IMR-90 (cell line): Measurements from ENCODE around the gene MIXL1. TPM values are rescaled to one million over a fixed set of nuclear protein-coding genes. Genes with fewer than 3 reads are reported as not detected.

Experiments
- ATAC-seq: fragments of 200-7000 bp; cut with Tn5 transposase; 2 replicates; pipeline ENCODE4 v1.9.1; 2020; ENCODE audit warnings: low read depth, mild to moderate bottlenecking, moderate library complexity
- Bru-seq: library from RNA; stranded (reverse); fragments of 400-500 nt; gene quantifications from one replicate; lab custom pipeline; 2021; lab: Mats Ljungman, UMichigan
- BruChase-seq, 2 experiments: library from RNA; stranded (reverse); fragments of 400-500 nt; gene quantifications; one replicate each; lab custom pipeline; 2021; lab: Mats Ljungman, UMichigan
- BruUV-seq: library from RNA; stranded (reverse); fragments of 400-500 nt; replicated peaks from 2 replicates; lab custom pipeline; 2021; lab: Mats Ljungman, UMichigan
- CTCF ChIA-PET: fragments of 300-600 bp; formaldehyde crosslinking; extraction: SDS; loops from one replicate; lab custom pipeline; 2021; ENCODE audit warnings: antibody characterized with exemption; lab: Yijun Ruan, JAX
- POLR2A ChIA-PET: fragments of 300-600 bp; sonication (Branson Sonifier 250); formaldehyde crosslinking; loops from one replicate; lab custom pipeline; 2022; ENCODE audit warnings: antibody characterized with exemption; ENCODE audit not compliant: unreplicated experiment; lab: Charles Lee
- DNase-seq: peaks from one replicate; pipeline ENCODE4 v3.0.0; 2013
- H2AFZ ChIP-seq: replicated peaks from 2 replicates; pipeline ENCODE3; 2013; ENCODE audit warnings: low read length, mild to moderate bottlenecking; ENCODE audit not compliant: poor library complexity
- H2AK5ac ChIP-seq: 2 replicates; pipeline ENCODE4 v1.6.1; 2013; ENCODE audit warnings: low read depth, low read length, inconsistent platforms
- H2AK9ac ChIP-seq: replicated peaks from 2 replicates; pipeline ENCODE3; 2013; ENCODE audit warnings: mild to moderate bottlenecking, low read depth, low read length, moderate library complexity; ENCODE audit not compliant: poor library complexity
- H2BK120ac ChIP-seq: 2 replicates; pipeline ENCODE4 v1.6.1; 2013; ENCODE audit warnings: low read depth, low read length, inconsistent platforms
- H2BK15ac ChIP-seq: 3 replicates; pipeline ENCODE4 v1.6.1; 2013; ENCODE audit warnings: low read depth, low read length, inconsistent platforms
- H2BK20ac ChIP-seq: 2 replicates; pipeline ENCODE4 v1.6.1; 2013; ENCODE audit warnings: low read depth, mild to moderate bottlenecking, inconsistent platforms, low read length, moderate library complexity
- H2BK5ac ChIP-seq: 2 replicates; pipeline ENCODE4 v1.6.1; 2013; ENCODE audit warnings: mild to moderate bottlenecking, low read depth, low read length, inconsistent platforms; ENCODE audit not compliant: poor library complexity, severe bottlenecking
- H3K14ac ChIP-seq: replicated peaks from 2 replicates; pipeline ENCODE4 v1.6.1; 2013; ENCODE audit warnings: low read depth, low read length, inconsistent platforms
- H3K18ac ChIP-seq: 2 replicates; pipeline ENCODE4 v1.6.1; 2013; ENCODE audit warnings: low read depth, low read length, control low read depth
- H3K23ac ChIP-seq: 2 replicates; pipeline ENCODE4 v1.6.1; 2013; ENCODE audit warnings: low read depth, low read length, inconsistent platforms
- H3K27ac ChIP-seq: 2 replicates; pipeline ENCODE4 v1.5.1; 2013; ENCODE audit warnings: mild to moderate bottlenecking, control low read depth, low read length; ENCODE audit not compliant: insufficient read depth
- H3K27me3 ChIP-seq: 2 replicates; pipeline ENCODE4 v1.6.1; 2013; ENCODE audit warnings: low read length; ENCODE audit not compliant: control insufficient read depth, insufficient read depth
- H3K36me3 ChIP-seq: 2 replicates; pipeline ENCODE4 v1.6.1; 2013; ENCODE audit warnings: low read length, mixed read lengths; ENCODE audit not compliant: control insufficient read depth, insufficient read depth
- H3K4ac ChIP-seq: 2 replicates; pipeline ENCODE4 v1.6.1; 2013; ENCODE audit warnings: low read depth, low read length, inconsistent platforms
- H3K4me1 ChIP-seq: 2 replicates; pipeline ENCODE4 v1.6.1; 2013; ENCODE audit warnings: low read length, mixed read lengths; ENCODE audit not compliant: control insufficient read depth, insufficient read depth
- H3K4me2 ChIP-seq: 2 replicates; pipeline ENCODE4 v1.6.1; 2013; ENCODE audit warnings: low read depth, mild to moderate bottlenecking, control low read depth, low read length, moderate library complexity
- H3K4me3 ChIP-seq: 2 replicates; pipeline ENCODE4 v1.5.1; 2013; ENCODE audit warnings: low read depth, mild to moderate bottlenecking, control low read depth, low read length, moderate library complexity; ENCODE audit not compliant: insufficient read depth
- H3K56ac ChIP-seq: 2 replicates; pipeline ENCODE4 v1.6.1; 2013; ENCODE audit warnings: low read length, inconsistent platforms; ENCODE audit not compliant: insufficient read depth; ENCODE audit errors: extremely low read depth
- H3K79me1 ChIP-seq, 2 experiments: 2 replicates each; pipeline ENCODE4 v1.6.1; 2013; ENCODE audit warnings: low read length in 2 of 2, inconsistent platforms in 1 of 2, low read depth in 1 of 2
- H3K9ac ChIP-seq: 2 replicates; pipeline ENCODE4 v1.6.1; 2013; ENCODE audit warnings: low read depth, low read length, control low read depth
- H3K9me1 ChIP-seq: 2 replicates; pipeline ENCODE4 v1.6.1; 2013; ENCODE audit warnings: low read length, inconsistent platforms; ENCODE audit not compliant: insufficient read depth
- H3K9me3 ChIP-seq: 2 replicates; pipeline ENCODE4 v1.6.1; 2013; ENCODE audit warnings: low read length; ENCODE audit not compliant: control insufficient read depth, insufficient read depth
- H4K20me1 ChIP-seq: 2 replicates; pipeline ENCODE4 v1.6.1; 2013; ENCODE audit warnings: low read length, inconsistent platforms; ENCODE audit not compliant: insufficient read depth
- H4K5ac ChIP-seq: 2 replicates; pipeline ENCODE4 v1.6.1; 2013; ENCODE audit warnings: mild to moderate bottlenecking, low read depth, low read length, control low read depth
- H4K8ac ChIP-seq, 2 experiments: 2 replicates each; pipeline ENCODE4 v1.6.1; 2013; ENCODE audit warnings: low read depth in 2 of 2, low read length in 2 of 2, control low read depth in 1 of 2, inconsistent platforms in 1 of 2
- H4K91ac ChIP-seq: 2 replicates; pipeline ENCODE4 v1.6.1; 2013; ENCODE audit warnings: low read depth, low read length, inconsistent platforms; ENCODE audit not compliant: insufficient read depth
- ELK1 ChIP-seq: fragments of 150-350 bp; IDR thresholded peaks from 2 replicates; pipeline ENCODE4 v1.6.1; 2016; ENCODE audit warnings: low read depth, mild to moderate bottlenecking, low read length, moderate library complexity, borderline replicate concordance
- FOS ChIP-seq: fragments of 150-350 bp; IDR thresholded peaks from 2 replicates; pipeline ENCODE4 v1.6.1; 2016; ENCODE audit warnings: low read depth, low read length
- POLR2A ChIP-seq: IDR thresholded peaks from 2 replicates; pipeline ENCODE4 v1.6.1; 2012; ENCODE audit warnings: mild to moderate bottlenecking, low read depth, low read length
- RCOR1 ChIP-seq: IDR thresholded peaks from 2 replicates; pipeline ENCODE4 v1.6.1; 2012; ENCODE audit warnings: mild to moderate bottlenecking, low read length, improper control_type of control experiment; ENCODE audit not compliant: insufficient replicate concordance
- USF2 ChIP-seq: fragments of 150-350 bp; IDR thresholded peaks from 2 replicates; pipeline ENCODE4 v1.6.1; 2017; ENCODE audit warnings: mild to moderate bottlenecking, antibody characterized with exemption, low read length, low read depth
- WGBS, 2 experiments: methylation state at CpG; one replicate each; pipeline versions ENCODE4 v1.1.5 to v1.1.7; 2013; ENCODE audit warnings: missing lambda C conversion rate in 2 of 2; ENCODE audit not compliant: insufficient read length in 1 of 2; ENCODE audit errors: extremely low coverage in 2 of 2; 5-methylcytosine and 5-hydroxymethylcytosine counted together
- dilution Hi-C: fragments of 300-500 bp; cut with HindIII; formaldehyde crosslinking; loops from one replicate; pipeline ENCODE4 v1.14.3; 2018; ENCODE audit warnings: low sequenced_read_pairs; ENCODE audit not compliant: unreplicated experiment
- in situ Hi-C: fragments of 300-500 bp; cut with MboI; formaldehyde crosslinking; loops from 3 replicates; pipeline ENCODE4 v1.14.3; 2019; ENCODE audit warnings: low sequenced_read_pairs, inconsistent platforms, mixed read lengths
- intact Hi-C: fragments of 100-400 bp; cut with micrococcal nuclease; formaldehyde crosslinking; loops from 2 replicates; pipeline ENCODE4 v1.10.0; 2022
- long read RNA-seq: library from polyadenylated mRNA; unstranded; transcript quantifications from one replicate; pipeline ENCODE4 v2.0.0, GENCODE V29; 2021; ENCODE audit not compliant: unreplicated experiment
- polyA plus RNA-seq, 3 experiments: library from polyadenylated mRNA; depleted of rRNA; stranded (reverse); fragments of >200 nt; gene quantifications; 2 replicates each; pipeline ENCODE4 v1.2.3, GENCODE V29; 2012; ENCODE audit warnings: low replicate concordance in 1 of 3
- total RNA-seq: library from RNA; depleted of rRNA; stranded (reverse); fragments of >200 nt; gene quantifications from 2 replicates; pipeline ENCODE4 v1.2.3, GENCODE V29; 2012; rRNA removed

Gene MIXL1
- total RNA-seq (not detected in 2 replicates), polyA plus RNA-seq (2012; rRNA removed) (not detected in 2 replicates), Bru-seq, nascent RNA (not detected), BruChase-seq, experiment 1, labeled RNA remaining after a 6-hour chase (not detected), BruChase-seq, experiment 2, labeled RNA remaining after a 2-hour chase (percentile 14 among the genes with signal in this experiment)
- polyA plus RNA-seq (2012; cell fraction: cytosol; rRNA removed) = 0.05 TPM in 1 of 2 replicates, not detected in the other
- not detected in 2 replicates for polyA plus RNA-seq (2012; cell fraction: nucleus; rRNA removed; ENCODE audit: low replicate concordance)
- long read RNA-seq = 0 reads

DNA sequence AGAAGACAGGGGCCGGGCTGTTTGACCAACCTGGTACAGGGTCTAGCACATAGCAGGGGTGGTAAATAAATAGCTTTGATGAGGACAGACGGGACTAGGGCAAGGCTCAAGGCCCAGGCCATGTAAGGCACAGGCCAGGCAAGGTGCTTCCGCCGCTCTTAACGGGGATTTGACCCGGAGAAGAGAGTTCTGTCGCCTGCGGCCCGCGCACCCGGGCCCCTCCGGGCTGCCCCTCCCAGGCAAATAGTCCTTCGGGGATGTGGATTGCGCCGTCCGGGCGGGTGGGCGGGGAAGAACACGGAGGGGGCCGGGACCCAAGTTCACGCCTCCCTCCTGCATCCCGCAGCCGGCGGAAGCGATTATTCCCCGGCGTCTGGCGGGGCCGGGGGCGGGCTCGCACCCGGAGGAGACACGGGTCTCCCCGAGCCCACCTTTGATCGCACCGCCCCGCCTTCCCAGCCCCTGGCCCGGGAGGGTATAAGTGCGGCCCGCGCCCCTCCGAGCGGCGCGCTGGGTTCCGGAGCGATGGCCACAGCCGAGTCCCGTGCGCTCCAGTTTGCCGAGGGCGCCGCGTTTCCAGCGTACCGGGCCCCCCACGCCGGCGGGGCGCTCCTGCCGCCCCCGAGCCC is at the start of gene MIXL1:
Gene MIXL1 (plus strand): TSS at position 508 of the 629 bp plus-strand sequence. CDS start 18 bp downstream, at position 526.
- Histone ChIP-seq H3K4me3 (peak within 1 kb of the TSS; percentile 37), H2AFZ (peak within 1 kb of the TSS; percentile 92), H4K91ac (no peak within 1 kb of the TSS), H2BK120ac (no peak within 1 kb of the TSS), H2BK5ac (no peak within 1 kb of the TSS), H2BK20ac (no peak within 1 kb of the TSS), H2AK5ac (no peak within 1 kb of the TSS), H3K4me1 (0 out of 2 replicates have a peak, but pooled peaks cover 1% of the 10 kb centered on the region), H3K18ac (no peak within 1 kb of the TSS), H3K79me1 (no peaks in the 10 kb centered on the region), H3K56ac (no peak within 1 kb of the TSS), H2AK9ac (peak within 1 kb of the TSS; percentile 13), H4K20me1 (no peaks in the 10 kb centered on the region), H3K14ac (no peak within 1 kb of the TSS), H4K8ac (no peak within 1 kb of the TSS), H3K36me3 (no peaks in the 10 kb centered on the region), H3K4ac (no peak within 1 kb of the TSS), H3K9ac (peak within 1 kb of the TSS; percentile 56; the same call in 1 of the 2 replicates), H4K5ac (no peak within 1 kb of the TSS), H3K23ac (no peak within 1 kb of the TSS), H3K27me3 (peaks cover 19% of the 10 kb centered on the region), H2BK15ac (no peak within 1 kb of the TSS), H3K27ac (no peak within 1 kb of the TSS), H3K4me2 (peak within 1 kb of the TSS; percentile 92), H3K9me3 (no peaks in the 10 kb centered on the region), H3K9me1 (no peaks in the 10 kb centered on the region)
- BruUV-seq = no TSS peak
- no peak for DNase-seq
- intact Hi-C loops (no loop called here), in situ Hi-C loops (no loop called here), dilution Hi-C loops (no loop called here)
- POLR2A ChIA-PET = no interaction called here
- ATAC-seq = peak; percentile 62
- TF ChIP-seq FOS (no peak), POLR2A (no peak), RCOR1 (no peak), ELK1 (no peak), USF2 (no peak)
- CTCF ChIA-PET = interaction anchor here (1.0 kb wide), 1 partner anchor 97 kb away, joined by 4 read pairs; no protein-coding TSS in a partner anchor
- WGBS, 2 experiments = 1% methylated on average over 22 of the region's 62 CpGs; no CpG with 5 or more reads in 1 of the 2 experiments
